BLaER1 (cell line): ENCODE results near the gene SLU7.

Experiments used
- H3K27ac ChIP-seq: shearing (Covaris generic); formaldehyde crosslinking; 2 replicates; pipeline ENCODE4 v1.8.1; 2022
- H3K27me3 ChIP-seq: shearing (Covaris generic); formaldehyde crosslinking; 2 replicates; pipeline ENCODE4 v1.8.1; 2022
- H3K36me3 ChIP-seq: shearing (Covaris generic); formaldehyde crosslinking; 2 replicates; pipeline ENCODE4 v1.8.1; 2022
- H3K4me1 ChIP-seq: shearing (Covaris generic); formaldehyde crosslinking; 2 replicates; pipeline ENCODE4 v1.8.1; 2022
- H3K4me2 ChIP-seq: shearing (Covaris generic); formaldehyde crosslinking; 2 replicates; pipeline ENCODE4 v1.8.1; 2022
- H3K4me3 ChIP-seq: shearing (Covaris generic); formaldehyde crosslinking; 2 replicates; pipeline ENCODE4 v1.8.1; 2022
- H3K9ac ChIP-seq: shearing (Covaris generic); formaldehyde crosslinking; 2 replicates; pipeline ENCODE4 v1.8.1; 2022
- H3K9me3 ChIP-seq: shearing (Covaris generic); formaldehyde crosslinking; 2 replicates; pipeline ENCODE4 v1.8.1; 2022
- H4K20me1 ChIP-seq: shearing (Covaris generic); formaldehyde crosslinking; 2 replicates; pipeline ENCODE4 v1.8.1; 2022
- Cebpa-rat ChIP-seq: shearing (Covaris generic); IDR thresholded peaks from 2 replicates; pipeline ENCODE4 v1.8.1; 2022

Gene SLU7

GRCh38 chr5:160462167-160462566 lies 43.3 kb upstream of the SLU7 start:
- no peaks in the 10 kb centered on the region for H3K27me3 ChIP-seq
- no peak overlapping the region for H3K4me3 ChIP-seq
- H3K27ac ChIP-seq = peak overlapping the region; percentile 48
- H3K9ac ChIP-seq = no peak overlapping the region
- no peak for TF ChIP-seq Cebpa-rat
- H3K36me3 ChIP-seq = no peaks in the 10 kb centered on the region
- H3K4me1 ChIP-seq = peaks cover 59% of the 10 kb centered on the region
- peaks cover 16% of the 10 kb centered on the region for H3K9me3 ChIP-seq
- peak overlapping the region; percentile 91 for H3K4me2 ChIP-seq
- H4K20me1 ChIP-seq = no peaks in the 10 kb centered on the region

GRCh38 chr5:160461378-160461777 lies 42.5 kb upstream of the SLU7 start:
- Histone ChIP-seq H3K9me3 (peaks cover 16% of the 10 kb centered on the region), H3K9ac (no peak overlapping the region)
- TF ChIP-seq Cebpa-rat = no peak

GRCh38 chr5:160460377-160461049 lies 41.6 kb upstream of the SLU7 start:
- H3K9me3 ChIP-seq = peaks cover 16% of the 10 kb centered on the region
- no peaks in the 10 kb centered on the region for H3K36me3 ChIP-seq
- TF ChIP-seq Cebpa-rat = no peak
- no peak overlapping the region for H3K27ac ChIP-seq
- no peak overlapping the region for H3K9ac ChIP-seq
- H3K4me2 ChIP-seq = no peak overlapping the region
- H3K4me3 ChIP-seq = no peak overlapping the region
- no peaks in the 10 kb centered on the region for H3K27me3 ChIP-seq
- H3K4me1 ChIP-seq = peaks cover 55% of the 10 kb centered on the region
- no peaks in the 10 kb centered on the region for H4K20me1 ChIP-seq

More at GRCh38 chr5:160461378-160461777, 42.5 kb upstream of the SLU7 start:
- Histone ChIP-seq H3K27me3 (no peaks in the 10 kb centered on the region), H3K27ac (no peak overlapping the region), H3K4me2 (peak overlapping the region; percentile 91), H4K20me1 (no peaks in the 10 kb centered on the region), H3K4me3 (no peak overlapping the region), H3K4me1 (peaks cover 55% of the 10 kb centered on the region), H3K36me3 (no peaks in the 10 kb centered on the region)

- H3K27me3 ChIP-seq = no peaks in the 10 kb centered on the region
- peaks cover 16% of the 10 kb centered on the region for H3K9me3 ChIP-seq
- no peaks in the 10 kb centered on the region for H4K20me1 ChIP-seq
- TF ChIP-seq Cebpa-rat = no peak
- no peaks in the 10 kb centered on the region for H3K36me3 ChIP-seq
- H3K27ac ChIP-seq = no peak overlapping the region
- H3K4me1 ChIP-seq = peaks cover 46% of the 10 kb centered on the region
- no peak overlapping the region for H3K9ac ChIP-seq
- no peak overlapping the region for H3K4me2 ChIP-seq
- H3K4me3 ChIP-seq = no peak overlapping the region
These were observed 40.2 kb upstream of the SLU7 start for GRCh38 chr5:160458806-160459800.

DNA sequence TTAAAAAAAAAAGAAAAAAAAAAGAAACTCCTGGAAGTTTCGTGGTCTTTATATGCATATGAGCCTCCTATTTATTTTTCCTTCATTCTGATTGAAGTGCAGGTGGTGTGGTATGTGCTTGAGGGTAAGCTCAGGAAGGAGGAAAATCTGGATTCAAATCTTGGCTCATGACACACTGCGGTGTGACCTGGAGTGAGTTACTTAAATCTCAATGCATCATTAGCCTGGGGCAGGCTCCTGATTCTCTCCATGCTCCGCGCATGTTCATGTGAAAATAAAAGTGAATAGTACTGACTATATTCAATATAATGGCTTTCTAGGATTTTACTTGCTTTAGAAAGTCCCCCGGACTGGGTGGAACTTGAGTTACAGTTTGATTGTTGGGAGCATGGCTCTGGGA lies 38.4 kb upstream of the SLU7 start:
- H4K20me1 ChIP-seq = no peaks in the 10 kb centered on the region
- no peak overlapping the region for H3K4me3 ChIP-seq
- H3K4me2 ChIP-seq = no peak overlapping the region
- H3K9me3 ChIP-seq = peaks cover 16% of the 10 kb centered on the region
- no peak overlapping the region for H3K27ac ChIP-seq
- no peak for TF ChIP-seq Cebpa-rat
- H3K36me3 ChIP-seq = no peaks in the 10 kb centered on the region
- H3K27me3 ChIP-seq = no peaks in the 10 kb centered on the region
- H3K9ac ChIP-seq = no peak overlapping the region
- H3K4me1 ChIP-seq = peaks cover 34% of the 10 kb centered on the region

DNA sequence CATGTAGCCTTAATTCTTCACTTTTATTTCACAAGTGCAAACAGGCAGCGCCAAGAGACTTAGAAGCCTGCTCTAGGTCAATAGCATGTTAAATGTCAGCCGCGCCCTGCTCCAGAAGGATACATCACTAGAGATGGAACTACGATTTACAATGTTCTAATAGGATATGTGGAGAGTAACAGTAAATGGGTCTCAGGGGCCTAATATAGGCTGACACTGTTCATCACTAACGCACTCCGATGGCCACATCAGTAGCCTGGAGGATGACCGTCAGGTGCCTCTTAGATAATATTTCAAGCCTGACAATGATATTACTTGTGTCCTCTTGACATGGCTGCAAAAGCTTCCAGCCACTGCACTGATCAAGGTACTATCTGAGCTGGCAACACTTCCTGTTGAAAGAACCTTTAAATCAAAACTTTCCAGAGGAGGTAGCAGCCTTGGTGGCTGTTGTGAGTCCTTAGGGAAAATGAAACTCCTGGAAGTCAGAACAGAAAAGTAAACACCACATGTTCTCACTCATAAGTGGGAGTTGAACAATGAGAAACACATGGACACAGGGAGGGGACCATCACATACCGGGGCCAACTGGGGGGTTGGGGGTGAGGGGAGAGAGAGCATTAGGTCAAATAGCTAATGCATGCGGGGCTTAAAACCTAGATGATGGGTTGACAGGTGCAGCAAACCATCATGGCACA lies 37.7 kb upstream of the SLU7 start:
- TF ChIP-seq Cebpa-rat = no peak
- Histone ChIP-seq H4K20me1 (no peaks in the 10 kb centered on the region), H3K27me3 (no peaks in the 10 kb centered on the region), H3K4me1 (peaks cover 27% of the 10 kb centered on the region), H3K36me3 (no peaks in the 10 kb centered on the region), H3K4me2 (peak overlapping the region; percentile 61; the same call in 1 of the 2 replicates), H3K27ac (no peak overlapping the region), H3K9ac (no peak overlapping the region), H3K4me3 (no peak overlapping the region), H3K9me3 (peaks cover 16% of the 10 kb centered on the region)

- H3K36me3 ChIP-seq = no peaks in the 10 kb centered on the region
- no peak overlapping the region for H3K4me3 ChIP-seq
- H3K27me3 ChIP-seq = no peaks in the 10 kb centered on the region
- H3K27ac ChIP-seq = no peak overlapping the region
- peak overlapping the region; percentile 61 for H3K4me2 ChIP-seq
- peaks cover 5% of the 10 kb centered on the region for H3K9me3 ChIP-seq
- no peak for TF ChIP-seq Cebpa-rat
- no peaks in the 10 kb centered on the region for H4K20me1 ChIP-seq
- peaks cover 29% of the 10 kb centered on the region for H3K4me1 ChIP-seq
- H3K9ac ChIP-seq = no peak overlapping the region
These were observed 36.7 kb upstream of the SLU7 start for GRCh38 chr5:160455600-160455999.

DNA sequence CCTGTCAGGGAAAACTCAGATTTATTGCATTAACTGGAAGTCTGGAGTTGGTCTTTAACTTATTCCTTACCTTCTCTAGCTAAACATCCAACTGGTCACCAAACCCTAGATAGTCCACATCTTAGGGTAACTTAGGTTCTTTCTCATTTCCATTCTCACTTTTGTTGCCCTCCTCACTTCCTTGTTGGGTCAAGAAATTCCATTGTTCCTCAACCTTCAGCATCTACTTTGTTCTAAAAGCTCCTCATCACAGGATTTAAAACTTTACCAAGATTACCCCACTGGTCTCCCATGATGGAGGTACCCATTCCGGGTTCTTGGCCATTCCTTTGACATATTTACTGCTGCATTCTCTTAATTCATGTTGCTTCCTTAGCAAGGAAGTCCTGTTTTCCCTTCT lies 34.9 kb upstream of the SLU7 start:
- no peaks in the 10 kb centered on the region for H4K20me1 ChIP-seq
- H3K4me2 ChIP-seq = no peak overlapping the region
- H3K4me3 ChIP-seq = no peak overlapping the region
- H3K4me1 ChIP-seq = peaks cover 34% of the 10 kb centered on the region
- TF ChIP-seq Cebpa-rat = no peak
- 0 out of 2 replicates have a peak, but pooled peaks cover 6% of the 10 kb centered on the region for H3K9me3 ChIP-seq
- H3K9ac ChIP-seq = no peak overlapping the region
- no peaks in the 10 kb centered on the region for H3K27me3 ChIP-seq
- H3K27ac ChIP-seq = no peak overlapping the region
- H3K36me3 ChIP-seq = no peaks in the 10 kb centered on the region

DNA sequence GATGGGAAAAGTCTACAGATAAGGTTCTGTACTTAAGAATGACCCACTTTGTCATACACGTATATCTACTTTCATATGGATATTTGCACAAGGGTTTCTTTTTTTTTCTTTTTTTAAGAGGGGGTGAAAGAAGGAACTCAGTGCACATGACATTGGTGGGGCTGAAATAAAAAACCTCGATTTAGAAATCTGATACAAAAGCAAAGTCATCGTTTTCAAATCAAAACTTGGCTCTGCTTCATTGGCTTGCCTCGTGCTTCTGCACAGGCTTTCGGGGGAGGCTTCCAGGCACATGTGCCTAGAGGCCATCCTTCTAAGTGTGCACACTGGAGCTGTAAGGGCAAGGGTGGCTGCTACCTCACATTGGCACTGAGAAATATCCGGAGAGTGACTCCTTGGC lies 33.9 kb upstream of the SLU7 start:
- Histone ChIP-seq H3K36me3 (no peaks in the 10 kb centered on the region), H3K9me3 (peaks cover 12% of the 10 kb centered on the region; the same call in 1 of the 2 replicates), H4K20me1 (no peaks in the 10 kb centered on the region), H3K4me1 (peaks cover 34% of the 10 kb centered on the region), H3K27me3 (no peaks in the 10 kb centered on the region), H3K4me3 (no peak overlapping the region), H3K27ac (no peak overlapping the region), H3K4me2 (peak overlapping the region; percentile 6; the same call in 1 of the 2 replicates), H3K9ac (no peak overlapping the region)
- no peak for TF ChIP-seq Cebpa-rat
